Measurements from ENCODE around the gene TEX44.
A peak's percentile ranks its signal among the peaks of the same experiment; 100 is the strongest.

Gene TEX44

GRCh38 chr2:231590614-231591013, 2.0 kb upstream of the TEX44 start:
- no peaks in the 10 kb centered on the region for H3K79me2 ChIP-seq (ENCODE audit: low read length)

GRCh38 chr2:231593666-231594065, 1.0 kb downstream of the TEX44 start:
- no peak for TF ChIP-seq CTCF (IDR thresholded peaks at IDR 0.05; ENCODE audit: low read depth, low read length)
- no peak for TF ChIP-seq EZH2phosphoT487 (IDR thresholded peaks at IDR 0.05; ENCODE audit: low read depth)
- H3K9me3 ChIP-seq (ENCODE audit: insufficient read depth, low read length) = no peaks in the 10 kb centered on the region
- H3K79me2 ChIP-seq (ENCODE audit: low read length) = no peaks in the 10 kb centered on the region
- H3K4me2 ChIP-seq (ENCODE audit: low read length) = no peak overlapping the region
- H3K27ac ChIP-seq (ENCODE audit: low read length) = no peak overlapping the region
- no peak overlapping the region for H3K4me3 ChIP-seq (ENCODE audit: low read length)
- no peak overlapping the region for H3K9ac ChIP-seq (ENCODE audit: low read length)
- no peaks in the 10 kb centered on the region for H4K20me1 ChIP-seq (ENCODE audit: insufficient read depth, low read length)
- H3K4me1 ChIP-seq (ENCODE audit: low read length) = peaks cover 27% of the 10 kb centered on the region
- H2AFZ ChIP-seq (ENCODE audit: low read depth, low read length) = no peak overlapping the region
- no peaks in the 10 kb centered on the region for H3K36me3 ChIP-seq (replicated peaks; ENCODE audit: low read depth, low read length)
- H3K27me3 ChIP-seq (ENCODE audit: low read depth, low read length) = no peaks in the 10 kb centered on the region

More at GRCh38 chr2:231590614-231591013, 2.0 kb upstream of the TEX44 start:
- Histone ChIP-seq H3K4me2 (ENCODE audit: low read length) (no peak overlapping the region), H3K4me1 (ENCODE audit: low read length) (peaks cover 7% of the 10 kb centered on the region), H3K27ac (ENCODE audit: low read length) (no peak overlapping the region), H3K9me3 (ENCODE audit: insufficient read depth, low read length) (no peaks in the 10 kb centered on the region), H3K4me3 (ENCODE audit: low read length) (no peak overlapping the region), H3K9ac (ENCODE audit: low read length) (no peak overlapping the region), H3K36me3 (replicated peaks; ENCODE audit: low read depth, low read length) (no peaks in the 10 kb centered on the region), H2AFZ (ENCODE audit: low read depth, low read length) (no peak overlapping the region), H4K20me1 (ENCODE audit: insufficient read depth, low read length) (no peaks in the 10 kb centered on the region), H3K27me3 (ENCODE audit: low read depth, low read length) (no peaks in the 10 kb centered on the region)
- TF ChIP-seq CTCF (IDR thresholded peaks at IDR 0.05; ENCODE audit: low read depth, low read length) = no peak
- no peak for TF ChIP-seq EZH2phosphoT487 (IDR thresholded peaks at IDR 0.05; ENCODE audit: low read depth)

DNA sequence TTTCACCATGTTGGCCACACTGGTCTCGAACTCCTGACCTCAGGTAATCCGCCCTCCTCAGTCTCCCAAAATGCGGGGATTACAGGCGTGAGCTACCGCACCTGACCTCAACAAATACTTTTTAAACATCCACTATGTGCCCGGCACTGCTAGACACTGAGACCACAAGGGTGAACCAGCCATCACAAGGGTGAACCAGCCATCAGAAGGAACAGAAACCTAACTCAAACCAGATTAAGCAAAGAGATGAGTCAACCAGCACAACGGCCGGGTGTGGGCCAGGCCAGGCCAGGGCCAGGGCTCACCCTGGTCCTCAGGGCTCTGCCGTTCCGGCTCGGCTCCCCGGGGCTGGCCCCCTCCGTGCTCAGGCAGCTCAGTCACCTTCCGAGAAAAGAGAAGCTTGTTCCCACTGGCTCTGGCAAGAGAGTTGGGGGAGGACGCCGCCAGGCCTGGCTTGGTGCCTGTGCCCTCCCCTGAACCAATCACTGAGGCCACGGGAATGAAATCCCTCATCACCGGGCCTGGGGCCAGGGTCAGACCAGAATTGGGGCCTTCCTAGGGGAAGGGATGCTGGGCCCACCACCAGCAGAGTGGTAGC, 4.4 kb downstream of the TEX44 start:
- Histone ChIP-seq H3K27me3 (ENCODE audit: low read depth, low read length) (no peaks in the 10 kb centered on the region), H3K9me3 (ENCODE audit: insufficient read depth, low read length) (no peaks in the 10 kb centered on the region), H2AFZ (ENCODE audit: low read depth, low read length) (peak overlapping the region; percentile 56), H3K9ac (ENCODE audit: low read length) (peak overlapping the region; percentile 30; the same call in 1 of the 2 replicates), H3K27ac (ENCODE audit: low read length) (peak overlapping the region; percentile 68), H3K79me2 (ENCODE audit: low read length) (no peaks in the 10 kb centered on the region), H3K4me1 (ENCODE audit: low read length) (peaks cover 30% of the 10 kb centered on the region), H3K36me3 (replicated peaks; ENCODE audit: low read depth, low read length) (no peaks in the 10 kb centered on the region), H4K20me1 (ENCODE audit: insufficient read depth, low read length) (no peaks in the 10 kb centered on the region), H3K4me2 (ENCODE audit: low read length) (peak overlapping the region; percentile 56), H3K4me3 (ENCODE audit: low read length) (peak overlapping the region; percentile 11; the same call in 1 of the 2 replicates)
- TF ChIP-seq CTCF (IDR thresholded peaks at IDR 0.05; ENCODE audit: low read depth, low read length) (no peak), EZH2phosphoT487 (IDR thresholded peaks at IDR 0.05; ENCODE audit: low read depth) (no peak)

- Histone ChIP-seq H3K27me3 (ENCODE audit: low read depth, low read length) (no peaks in the 10 kb centered on the region), H3K79me2 (ENCODE audit: low read length) (no peaks in the 10 kb centered on the region), H3K4me2 (ENCODE audit: low read length) (peak overlapping the region; percentile 56), H3K27ac (ENCODE audit: low read length) (peak overlapping the region; percentile 68), H3K9me3 (ENCODE audit: insufficient read depth, low read length) (no peaks in the 10 kb centered on the region), H3K4me3 (ENCODE audit: low read length) (peak overlapping the region; percentile 11; the same call in 1 of the 2 replicates), H2AFZ (ENCODE audit: low read depth, low read length) (peak overlapping the region; percentile 56; the same call in 1 of the 2 replicates), H4K20me1 (ENCODE audit: insufficient read depth, low read length) (no peaks in the 10 kb centered on the region), H3K4me1 (ENCODE audit: low read length) (peaks cover 30% of the 10 kb centered on the region), H3K36me3 (replicated peaks; ENCODE audit: low read depth, low read length) (no peaks in the 10 kb centered on the region), H3K9ac (ENCODE audit: low read length) (peak overlapping the region; percentile 30; the same call in 1 of the 2 replicates)
- TF ChIP-seq CTCF (IDR thresholded peaks at IDR 0.05; ENCODE audit: low read depth, low read length) (no peak), EZH2phosphoT487 (IDR thresholded peaks at IDR 0.05; ENCODE audit: low read depth) (no peak)
These were observed 5.0 kb downstream of the TEX44 start for GRCh38 chr2:231597627-231598026.
